Measurements from ENCODE around the gene MAP3K1.

MAP3K1 gene

GRCh38 chr5:56814361-56814962 lies 887 bp upstream of the MAP3K1 start:
- Histone ChIP-seq H3K23ac (ENCODE audit: low read length in 2 of 2) (peak overlapping the region in 1 of 2 experiments; percentile 41), H3K79me1 (replicated peaks; ENCODE audit: low read length, poor library complexity, severe bottlenecking) (no peaks in the 10 kb centered on the region)
- 2% methylated on average over 31 of the region's 31 CpGs for WGBS

GRCh38 chr5:56815658-56816545 lies 553 bp downstream of the MAP3K1 start:
- peak overlapping the region; percentile 36 to 96 for H3K14ac ChIP-seq (ENCODE audit: low read length in 2 of 2)
- peak overlapping the region; percentile 88 for H4K8ac ChIP-seq (ENCODE audit: low read length)
- no peaks in the 10 kb centered on the region for H3K79me1 ChIP-seq (replicated peaks; ENCODE audit: low read length, poor library complexity, severe bottlenecking)
- WGBS = under 1% methylated on average over 92 of the region's 116 CpGs
- no peak overlapping the region for H3K27ac ChIP-seq (ENCODE audit: low read length, poor library complexity, severe bottlenecking)
- H3K18ac ChIP-seq (ENCODE audit: low read depth in 1 of 2, low read length in 2 of 2) = peak overlapping the region; percentile 97 to 99
- DNase-seq = peak; percentile 50
- H3K9me3 ChIP-seq (ENCODE audit: control insufficient read depth, low read length) = no peaks in the 10 kb centered on the region
- no peak overlapping the region for H2AK5ac ChIP-seq (ENCODE audit: low read length, severe bottlenecking)
- H2BK12ac ChIP-seq (ENCODE audit: low read length in 2 of 2) = peak overlapping the region; percentile 77 to 92
- H2BK120ac ChIP-seq (ENCODE audit: low read depth, low read length) = peak overlapping the region; percentile 99
- peak overlapping the region in 1 of 2 experiments; percentile 89 for H3K23ac ChIP-seq (ENCODE audit: low read length in 2 of 2)
- peaks cover 4% of the 10 kb centered on the region for H3K4me1 ChIP-seq (ENCODE audit: control insufficient read depth, insufficient read depth, low read depth, low read length)
- no peaks in the 10 kb centered on the region for H3K27me3 ChIP-seq (ENCODE audit: control insufficient read depth in 1 of 2, insufficient read depth in 1 of 2, low read length in 2 of 2)
- peak overlapping the region; percentile 96 to 99 for H3K4ac ChIP-seq (ENCODE audit: low read depth in 1 of 2, low read length in 2 of 2)
- H3K36me3 ChIP-seq (ENCODE audit: control insufficient read depth in 1 of 2, insufficient read depth in 2 of 2, low read depth in 1 of 2, low read length in 2 of 2) = no peaks in the 10 kb centered on the region
- H4K91ac ChIP-seq (ENCODE audit: low read length) = peak overlapping the region; percentile 96
- H2BK5ac ChIP-seq (ENCODE audit: low read depth, low read length, poor library complexity, severe bottlenecking) = peak overlapping the region; percentile 91
- peak overlapping the region; percentile 84 to 95 for H3K4me3 ChIP-seq (ENCODE audit: insufficient read depth in 1 of 2, low read depth in 1 of 2, low read length in 2 of 2)
- H2AFZ ChIP-seq (ENCODE audit: low read depth, low read length) = peak overlapping the region; percentile 85
- H3K4me2 ChIP-seq (ENCODE audit: low read length, poor library complexity, severe bottlenecking) = peak overlapping the region; percentile 89
- peak overlapping the region; percentile 89 for H2BK15ac ChIP-seq (ENCODE audit: low read depth, poor library complexity, severe bottlenecking)
- H3K9ac ChIP-seq (ENCODE audit: low read length) = peak overlapping the region; percentile 72

More at GRCh38 chr5:56814361-56814962, 887 bp upstream of the MAP3K1 start:
- H3K9me3 ChIP-seq (ENCODE audit: control insufficient read depth, low read length) = no peaks in the 10 kb centered on the region
- H3K4me1 ChIP-seq (ENCODE audit: control insufficient read depth, insufficient read depth, low read depth, low read length) = peaks cover 4% of the 10 kb centered on the region
- H3K4ac ChIP-seq (ENCODE audit: low read depth in 1 of 2, low read length in 2 of 2) = peak overlapping the region; percentile 32 to 95
- H4K91ac ChIP-seq (ENCODE audit: low read length) = peak overlapping the region; percentile 88
- peak overlapping the region; percentile 84 to 97 for H2BK12ac ChIP-seq (ENCODE audit: low read length in 2 of 2)
- H2AK5ac ChIP-seq (ENCODE audit: low read length, severe bottlenecking) = no peak overlapping the region
- peak overlapping the region; percentile 57 for H3K27ac ChIP-seq (ENCODE audit: low read length, poor library complexity, severe bottlenecking)
- no peaks in the 10 kb centered on the region for H3K27me3 ChIP-seq (ENCODE audit: control insufficient read depth in 1 of 2, insufficient read depth in 1 of 2, low read length in 2 of 2)
- peak; percentile 63 for DNase-seq
- peak overlapping the region; percentile 92 to 93 for H3K18ac ChIP-seq (ENCODE audit: low read depth in 1 of 2, low read length in 2 of 2)
- no peaks in the 10 kb centered on the region for H3K36me3 ChIP-seq (ENCODE audit: control insufficient read depth in 1 of 2, insufficient read depth in 2 of 2, low read depth in 1 of 2, low read length in 2 of 2)
- H2BK120ac ChIP-seq (ENCODE audit: low read depth, low read length) = peak overlapping the region; percentile 99
- H4K8ac ChIP-seq (ENCODE audit: low read length) = peak overlapping the region; percentile 94
- peak overlapping the region; percentile 72 for H2AFZ ChIP-seq (ENCODE audit: low read depth, low read length)
- H3K4me2 ChIP-seq (ENCODE audit: low read length, poor library complexity, severe bottlenecking) = peak overlapping the region; percentile 83
- no peak overlapping the region for H2BK5ac ChIP-seq (ENCODE audit: low read depth, low read length, poor library complexity, severe bottlenecking)
- peak overlapping the region; percentile 74 for H3K9ac ChIP-seq (ENCODE audit: low read length)
- peak overlapping the region; percentile 89 for H2BK15ac ChIP-seq (ENCODE audit: low read depth, poor library complexity, severe bottlenecking)
- H3K4me3 ChIP-seq (ENCODE audit: insufficient read depth in 1 of 2, low read depth in 1 of 2, low read length in 2 of 2) = peak overlapping the region; percentile 84 to 95
- peak overlapping the region; percentile 36 to 41 for H3K14ac ChIP-seq (ENCODE audit: low read length in 2 of 2)

- H3K4me2 ChIP-seq (ENCODE audit: low read length, poor library complexity, severe bottlenecking) = peak overlapping the region; percentile 89
- no peaks in the 10 kb centered on the region for H3K79me1 ChIP-seq (replicated peaks; ENCODE audit: low read length, poor library complexity, severe bottlenecking)
- no peaks in the 10 kb centered on the region for H3K9me3 ChIP-seq (ENCODE audit: control insufficient read depth, low read length)
- H3K4me1 ChIP-seq (ENCODE audit: control insufficient read depth, insufficient read depth, low read depth, low read length) = peaks cover 4% of the 10 kb centered on the region
- DNase-seq = peak; percentile 79
- H2AFZ ChIP-seq (ENCODE audit: low read depth, low read length) = no peak overlapping the region
- H3K27me3 ChIP-seq (ENCODE audit: control insufficient read depth in 1 of 2, insufficient read depth in 1 of 2, low read length in 2 of 2) = no peaks in the 10 kb centered on the region
- peak overlapping the region; percentile 45 for H3K27ac ChIP-seq (ENCODE audit: low read length, poor library complexity, severe bottlenecking)
- peak overlapping the region; percentile 69 for H2BK15ac ChIP-seq (ENCODE audit: low read depth, poor library complexity, severe bottlenecking)
- peak overlapping the region; percentile 99 for H2BK120ac ChIP-seq (ENCODE audit: low read depth, low read length)
- H2AK5ac ChIP-seq (ENCODE audit: low read length, severe bottlenecking) = no peak overlapping the region
- peak overlapping the region; percentile 97 to 99 for H3K18ac ChIP-seq (ENCODE audit: low read depth in 1 of 2, low read length in 2 of 2)
- peak overlapping the region; percentile 94 to 96 for H3K4ac ChIP-seq (ENCODE audit: low read depth in 1 of 2, low read length in 2 of 2)
- H4K91ac ChIP-seq (ENCODE audit: low read length) = peak overlapping the region; percentile 83
- H3K23ac ChIP-seq (ENCODE audit: low read length in 2 of 2) = no peak overlapping the region
- H3K14ac ChIP-seq (ENCODE audit: low read length in 2 of 2) = peak overlapping the region; percentile 36 to 96
- H2BK5ac ChIP-seq (ENCODE audit: low read depth, low read length, poor library complexity, severe bottlenecking) = peak overlapping the region; percentile 44
- peak overlapping the region; percentile 72 for H3K9ac ChIP-seq (ENCODE audit: low read length)
- under 1% methylated on average over 43 of the region's 43 CpGs for WGBS
- H4K8ac ChIP-seq (ENCODE audit: low read length) = peak overlapping the region; percentile 88
- H3K36me3 ChIP-seq (ENCODE audit: control insufficient read depth in 1 of 2, insufficient read depth in 2 of 2, low read depth in 1 of 2, low read length in 2 of 2) = no peaks in the 10 kb centered on the region
- peak overlapping the region; percentile 84 to 95 for H3K4me3 ChIP-seq (ENCODE audit: insufficient read depth in 1 of 2, low read depth in 1 of 2, low read length in 2 of 2)
- peak overlapping the region; percentile 54 to 77 for H2BK12ac ChIP-seq (ENCODE audit: low read length in 2 of 2)
These were observed 1.3 kb downstream of the MAP3K1 start for GRCh38 chr5:56816546-56817081.
